Activated CD4-positive, alpha-beta T cell treated with anti-CD3 and anti-CD28 coated beads for 36 hours (primary cell): ENCODE data around the gene PCNT. TPM values are rescaled to one million over a fixed set of nuclear protein-coding genes. Genes with fewer than 3 reads are reported as not detected.
A peak's percentile ranks its signal among the peaks of the same experiment; 100 is the strongest.
"Not testable (repeated sequence)": the region's sequence is repeated elsewhere in the genome, so short reads cannot be mapped to it uniquely, and the experiment has no call there.

ENCODE experiments used
- ATAC-seq: fragments of 200-7000 bp; cut with Tn5 transposase; one replicate; pipeline ENCODE4 v1.10.0; 2021; ENCODE audit warnings: mild to moderate bottlenecking, moderate library complexity
- CTCF ChIA-PET: fragments of 350-600 bp; sonication (Branson Sonifier 250); formaldehyde crosslinking; loops from one replicate; lab custom pipeline; 2021; ENCODE audit warnings: antibody characterized with exemption; lab: Charles Lee
- POLR2A ChIA-PET: fragments of 350-600 bp; sonication (Branson Sonifier 250); formaldehyde crosslinking; loops from one replicate; lab custom pipeline; 2021; ENCODE audit warnings: antibody characterized with exemption, inconsistent platforms; lab: Charles Lee
- DNase-seq: peaks from one replicate; pipeline ENCODE4 v3.0.0-alpha.2; 2020
- H3K27ac Mint-ChIP-seq: one replicate; pipeline ENCODE4 v1.8.0; 2021; ENCODE audit warnings: mixed read lengths
- H3K27me3 Mint-ChIP-seq: one replicate; pipeline ENCODE4 v1.8.0; 2021; ENCODE audit warnings: mixed read lengths
- H3K36me3 Mint-ChIP-seq: one replicate; pipeline ENCODE4 v1.8.0; 2021; ENCODE audit warnings: low read depth, mixed read lengths
- H3K4me1 Mint-ChIP-seq: one replicate; pipeline ENCODE4 v1.8.0; 2021; ENCODE audit warnings: mixed read lengths
- H3K4me3 Mint-ChIP-seq: one replicate; pipeline ENCODE4 v1.8.0; 2021; ENCODE audit warnings: mild to moderate bottlenecking, moderate library complexity, mixed read lengths
- H3K9me3 Mint-ChIP-seq: one replicate; pipeline ENCODE4 v1.8.0; 2021; ENCODE audit warnings: low read depth, mixed read lengths
- intact Hi-C, 2 experiments: fragments of 100-400 bp; cut with DNase I in 1 of 2; cut with micrococcal nuclease in 1 of 2; formaldehyde crosslinking; loops; one replicate each; pipeline versions ENCODE4 v1.14.2 to v1.15.1; 2022 to 2024; cut with DNase I, micrococcal nuclease
- total RNA-seq, 2 experiments: library from RNA; stranded (reverse); gene quantifications; one replicate each; pipeline ENCODE4 v1.2.3, GENCODE V29; 2021

Gene PCNT
- total RNA-seq, 2 experiments from 2014 or later = 46.5 to 47.7 TPM

- intact Hi-C loops = loop anchor here (2.0 to 10.0 kb wide), 6 partner anchors 98 to 815 kb away; partner anchors contain the start of genes YBEY (in 2 of the 2), C21orf58 (in 1 of the 2), COL6A1 (in 1 of the 2) and MCM3AP (in 1 of the 2)
- H3K4me1 Mint-ChIP-seq = peaks cover 44% of the 10 kb centered on the region
- H3K4me3 Mint-ChIP-seq = peak overlapping the region; percentile 91
- no peaks in the 10 kb centered on the region for H3K9me3 Mint-ChIP-seq
- no peaks in the 10 kb centered on the region for H3K27me3 Mint-ChIP-seq
- ATAC-seq (no peak), DNase-seq (peak; percentile 41)
- POLR2A ChIA-PET = interaction anchor here (0.6 kb wide), 1 partner anchor 11 kb away, joined by 3 read pairs; no protein-coding TSS in a partner anchor
- peak overlapping the region; percentile 79 for H3K27ac Mint-ChIP-seq
- CTCF ChIA-PET = interaction anchor here (0.6 to 1.6 kb wide), 2 partner anchors 41 to 94 kb away, joined by 3 to 4 read pairs; no protein-coding TSS in a partner anchor
- peaks cover 33% of the 10 kb centered on the region for H3K36me3 Mint-ChIP-seq
Measured at GRCh38 chr21:46459356-46460112, 135.6 kb downstream of the PCNT start.

- CTCF ChIA-PET = no interaction called here
- H3K36me3 Mint-ChIP-seq = peaks cover 17% of the 10 kb centered on the region
- no peaks in the 10 kb centered on the region for H3K27me3 Mint-ChIP-seq
- H3K27ac Mint-ChIP-seq = no peak overlapping the region
- no peak overlapping the region for H3K4me3 Mint-ChIP-seq
- H3K4me1 Mint-ChIP-seq = peaks cover 27% of the 10 kb centered on the region
- ATAC-seq (no peak), DNase-seq (no peak)
- POLR2A ChIA-PET = interaction anchor here (0.6 kb wide), 1 partner anchor 740 kb away, joined by 3 read pairs; no protein-coding TSS in a partner anchor
- no peaks in the 10 kb centered on the region for H3K9me3 Mint-ChIP-seq
- intact Hi-C loops = no loop called here
Measured at GRCh38 chr21:46461909-46462308, 138.0 kb downstream of the PCNT start.

- H3K9me3 Mint-ChIP-seq, H3K4me3 Mint-ChIP-seq, intact Hi-C loops, DNase-seq, ATAC-seq, POLR2A ChIA-PET, CTCF ChIA-PET, H3K27me3 Mint-ChIP-seq: not testable (repeated sequence)
- Mint-ChIP-seq H3K4me1 (peaks cover 26% of the 10 kb centered on the region), H3K36me3 (peaks cover 15% of the 10 kb centered on the region), H3K27ac (peak overlapping the region; percentile 63)
Measured at GRCh38 chr21:46465153-46465552, 141.2 kb downstream of the PCNT start.

GRCh38 chr21:46465651-46466050 lies 141.7 kb downstream of the PCNT start:
- ATAC-seq (no peak), DNase-seq (no peak)
- no peak overlapping the region for H3K27ac Mint-ChIP-seq
- no peak overlapping the region for H3K4me3 Mint-ChIP-seq
- peaks cover 15% of the 10 kb centered on the region for H3K36me3 Mint-ChIP-seq
- H3K27me3 Mint-ChIP-seq = no peaks in the 10 kb centered on the region
- H3K4me1 Mint-ChIP-seq = peaks cover 24% of the 10 kb centered on the region
- no peaks in the 10 kb centered on the region for H3K9me3 Mint-ChIP-seq
- CTCF ChIA-PET = interaction anchor here (0.6 kb wide), 1 partner anchor 148 kb away, joined by 3 read pairs; no protein-coding TSS in a partner anchor
- intact Hi-C loops = no loop called here
- POLR2A ChIA-PET = no interaction called here

GRCh38 chr21:46468108-46468774 lies 144.3 kb downstream of the PCNT start:
- Mint-ChIP-seq H3K4me1 (peaks cover 30% of the 10 kb centered on the region), H3K27ac (peak overlapping the region; percentile 17), H3K27me3 (no peaks in the 10 kb centered on the region), H3K9me3 (no peaks in the 10 kb centered on the region), H3K4me3 (no peak overlapping the region), H3K36me3 (peaks cover 12% of the 10 kb centered on the region)
- ChIA-PET CTCF (interaction anchor here (0.6 kb wide), 1 partner anchor 40 kb away, joined by 3 read pairs; no protein-coding TSS in a partner anchor), POLR2A (interaction anchor here (0.7 kb wide), 1 partner anchor 45 kb away, joined by 3 read pairs; no protein-coding TSS in a partner anchor)
- DNase-seq (no peak), ATAC-seq (peak; percentile 87)
- intact Hi-C loops = no loop called here

GRCh38 chr21:46469275-46469674 lies 145.3 kb downstream of the PCNT start:
- Mint-ChIP-seq H3K27ac (no peak overlapping the region), H3K4me3 (no peak overlapping the region), H3K27me3 (no peaks in the 10 kb centered on the region), H3K9me3 (no peaks in the 10 kb centered on the region), H3K4me1 (peaks cover 35% of the 10 kb centered on the region), H3K36me3 (peaks cover 9% of the 10 kb centered on the region)
- ChIA-PET CTCF (no interaction called here), POLR2A (no interaction called here)
- ATAC-seq = no peak
- intact Hi-C loops = no loop called here
- DNase-seq = no peak

DNA sequence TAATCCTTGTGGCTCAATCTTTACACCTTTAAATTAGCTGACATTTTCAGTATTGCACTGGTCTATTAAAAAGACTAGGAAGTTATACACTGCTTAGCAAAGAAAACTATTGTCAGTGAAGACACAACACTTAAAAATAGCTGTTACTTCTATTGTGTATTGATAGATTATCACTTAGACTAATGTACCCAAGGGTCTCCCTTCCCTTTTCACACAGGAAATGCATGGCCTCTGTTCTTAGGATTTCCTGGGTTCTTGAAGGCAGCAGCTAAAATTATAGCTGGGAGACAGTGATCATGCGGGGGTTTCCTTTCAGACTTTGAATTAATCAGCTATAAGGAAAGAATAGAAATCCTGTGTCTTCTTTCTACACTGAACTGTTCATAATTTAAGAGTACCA lies 147.6 kb downstream of the PCNT start:
- Mint-ChIP-seq H3K4me1 (peaks cover 38% of the 10 kb centered on the region), H3K4me3 (no peak overlapping the region), H3K9me3 (no peaks in the 10 kb centered on the region), H3K27ac (no peak overlapping the region), H3K27me3 (no peaks in the 10 kb centered on the region), H3K36me3 (peaks cover 8% of the 10 kb centered on the region)
- ATAC-seq (no peak), DNase-seq (no peak)
- CTCF ChIA-PET = interaction anchor here (0.6 to 0.9 kb wide), 2 partner anchors 19 to 238 kb away, joined by 3 to 4 read pairs; no protein-coding TSS in a partner anchor
- POLR2A ChIA-PET = interaction anchor here (1.4 kb wide), 1 partner anchor 12 kb away, joined by 3 read pairs; no protein-coding TSS in a partner anchor
- intact Hi-C loops = no loop called here

DNA sequence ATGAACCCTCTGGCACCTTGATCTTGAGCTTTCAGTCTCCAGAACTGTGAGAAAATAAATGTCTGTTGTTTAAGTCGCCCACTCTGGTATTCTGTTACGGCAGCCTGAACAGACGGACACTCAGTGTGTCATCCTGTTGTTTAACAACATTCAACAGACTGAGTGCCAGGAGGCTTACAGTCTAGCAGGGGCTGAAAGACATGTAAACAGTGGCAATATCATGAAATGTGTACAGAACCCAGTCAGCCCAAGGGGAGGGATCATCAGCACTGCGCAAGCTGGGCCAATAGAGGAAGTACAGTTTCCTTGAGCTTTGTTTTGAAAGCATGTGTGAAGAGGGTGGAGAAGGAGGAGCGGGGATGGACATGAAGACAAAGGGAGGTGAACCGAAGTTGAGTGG lies 148.3 kb downstream of the PCNT start:
- intact Hi-C loops = no loop called here
- no peaks in the 10 kb centered on the region for H3K27me3 Mint-ChIP-seq
- DNase-seq (no peak), ATAC-seq (no peak)
- H3K9me3 Mint-ChIP-seq = no peaks in the 10 kb centered on the region
- H3K36me3 Mint-ChIP-seq = peaks cover 8% of the 10 kb centered on the region
- H3K4me3 Mint-ChIP-seq = no peak overlapping the region
- ChIA-PET CTCF (interaction anchor here (0.6 to 0.9 kb wide), 3 partner anchors 18 to 239 kb away, joined by 3 to 4 read pairs (median 3); no protein-coding TSS in a partner anchor), POLR2A (no interaction called here)
- no peak overlapping the region for H3K27ac Mint-ChIP-seq
- peaks cover 37% of the 10 kb centered on the region for H3K4me1 Mint-ChIP-seq

DNA sequence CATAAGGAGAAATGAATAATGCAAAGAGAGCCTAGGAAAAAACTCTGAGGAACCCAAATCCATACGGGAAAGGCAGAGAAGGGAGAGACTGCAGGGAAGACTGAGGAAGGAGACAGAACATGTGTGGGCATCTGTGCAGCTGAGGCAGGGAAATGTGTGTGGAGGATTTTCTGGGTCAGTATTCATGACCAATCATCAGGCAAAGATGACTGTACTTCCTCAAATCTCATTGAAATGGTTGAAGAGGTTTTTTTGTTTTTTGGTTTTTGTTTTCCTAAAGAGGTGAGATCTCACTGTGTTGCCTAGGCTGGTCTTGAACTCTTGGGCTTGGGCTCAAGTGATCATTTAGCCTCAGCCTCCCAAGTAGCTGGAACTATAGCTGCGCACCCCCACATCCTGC lies 150.4 kb downstream of the PCNT start:
- Mint-ChIP-seq H3K9me3 (no peaks in the 10 kb centered on the region), H3K36me3 (peaks cover 11% of the 10 kb centered on the region), H3K27ac (peak overlapping the region; percentile 0), H3K27me3 (no peaks in the 10 kb centered on the region), H3K4me1 (peaks cover 28% of the 10 kb centered on the region), H3K4me3 (no peak overlapping the region)
- intact Hi-C loops = no loop called here
- no peak for DNase-seq
- CTCF ChIA-PET = no interaction called here
- POLR2A ChIA-PET = no interaction called here
- peak; percentile 33 for ATAC-seq

DNA sequence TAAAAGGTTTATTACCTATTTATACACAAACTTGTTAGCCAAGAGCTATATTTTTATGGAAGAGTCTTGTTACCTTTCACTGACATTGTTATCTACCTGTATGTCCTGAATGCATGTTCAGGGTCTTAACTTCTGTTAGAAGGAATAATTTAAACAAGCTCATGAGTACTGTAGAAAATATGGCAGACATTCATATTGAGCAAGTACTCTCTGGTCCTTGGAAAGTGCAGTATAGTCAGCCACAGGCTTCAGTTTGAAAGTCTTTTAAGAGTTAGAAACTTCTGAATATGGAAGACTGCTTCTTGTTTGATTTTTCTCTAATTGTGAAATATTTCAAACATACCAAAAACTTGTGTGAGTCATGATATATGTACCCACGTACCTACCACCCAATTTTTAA lies 151.3 kb downstream of the PCNT start:
- CTCF ChIA-PET = interaction anchor here (0.6 kb wide), 1 partner anchor 76 kb away, joined by 7 read pairs; no protein-coding TSS in a partner anchor
- H3K27me3 Mint-ChIP-seq = no peaks in the 10 kb centered on the region
- H3K36me3 Mint-ChIP-seq = peaks cover 12% of the 10 kb centered on the region
- no peak overlapping the region for H3K4me3 Mint-ChIP-seq
- POLR2A ChIA-PET = interaction anchor here (0.5 kb wide), 1 partner anchor 18 kb away, joined by 3 read pairs; no protein-coding TSS in a partner anchor
- no peaks in the 10 kb centered on the region for H3K9me3 Mint-ChIP-seq
- ATAC-seq = no peak
- DNase-seq = no peak
- intact Hi-C loops = no loop called here
- peaks cover 28% of the 10 kb centered on the region for H3K4me1 Mint-ChIP-seq
- H3K27ac Mint-ChIP-seq = no peak overlapping the region

DNA sequence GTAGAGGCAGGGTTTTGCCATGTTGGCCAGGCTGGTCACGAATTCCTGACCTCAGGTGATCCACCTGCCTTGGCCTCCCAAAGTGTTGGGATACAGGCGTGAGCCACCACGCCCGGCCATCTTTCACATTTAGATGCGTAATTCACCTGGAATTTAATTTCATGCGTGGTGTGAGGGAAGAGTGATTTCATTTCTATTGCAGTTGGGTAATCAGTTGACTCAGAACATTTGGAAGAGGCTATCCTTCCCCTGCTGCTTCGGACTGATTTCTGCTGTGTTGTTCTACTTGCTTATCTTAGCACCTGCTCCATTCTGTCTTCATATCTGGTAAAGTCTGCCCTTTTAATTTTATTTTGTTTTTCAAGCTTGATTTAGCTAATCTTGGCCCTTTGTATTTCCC lies 153.8 kb downstream of the PCNT start:
- Mint-ChIP-seq H3K27ac (no peak overlapping the region), H3K27me3 (no peaks in the 10 kb centered on the region), H3K4me3 (no peak overlapping the region), H3K36me3 (peaks cover 12% of the 10 kb centered on the region), H3K4me1 (peaks cover 17% of the 10 kb centered on the region), H3K9me3 (no peaks in the 10 kb centered on the region)
- ChIA-PET POLR2A (interaction anchor here (0.6 kb wide), 1 partner anchor 336 kb away, joined by 3 read pairs; no protein-coding TSS in a partner anchor), CTCF (no interaction called here)
- no peak for ATAC-seq
- no peak for DNase-seq
- intact Hi-C loops = no loop called here
